HFFc6 (cell line): ENCODE measurements around the gene OCRL. TPM values are rescaled to one million over a fixed set of nuclear protein-coding genes. Genes with fewer than 3 reads are reported as not detected.
A peak's percentile ranks its signal among the peaks of the same experiment; 100 is the strongest.

Experiments used
- DNase-seq: peaks from one replicate; pipeline ENCODE4 v3.0.0-alpha.2; 2018
- H3K27ac Mint-ChIP-seq: 2 replicates; pipeline ENCODE4 v1.8.0; 2020; ENCODE audit warnings: mild to moderate bottlenecking, mixed read lengths
- H3K27me3 Mint-ChIP-seq: 2 replicates; pipeline ENCODE4 v1.8.0; 2021; ENCODE audit warnings: mild to moderate bottlenecking, moderate library complexity, mixed read lengths; ENCODE audit not compliant: insufficient read depth
- H3K36me3 Mint-ChIP-seq: 2 replicates; pipeline ENCODE4 v1.8.0; 2021; ENCODE audit warnings: low read depth, mixed read lengths
- H3K4me1 Mint-ChIP-seq: 2 replicates; pipeline ENCODE4 v1.8.0; 2020; ENCODE audit warnings: low read depth, mixed read lengths
- H3K4me3 Mint-ChIP-seq: 2 replicates; pipeline ENCODE4 v1.8.0; 2020; ENCODE audit warnings: mild to moderate bottlenecking, moderate library complexity, mixed read lengths
- H3K9me3 Mint-ChIP-seq: 2 replicates; pipeline ENCODE4 v1.8.0; 2020; ENCODE audit warnings: mild to moderate bottlenecking, mixed read lengths
- total RNA-seq, 6 experiments: library from RNA; stranded (reverse); fragmentation: NEBNext Ultra II Directional; extraction: Animal tissue kit (Norgen Biotek cat#: 25700); gene quantifications; 2 replicates in 1 of 6; 3 replicates in 5 of 6; pipeline ENCODE4 v1.2.3, GENCODE V29; 2021
- TF ChIP-seq, protein P1 (sequence below): fragments of 200-600 bp; sonication (generic); IDR thresholded peaks from 2 replicates; pipeline ENCODE4 v1.5.0; 2021; ENCODE audit warnings: antibody characterized with exemption, mild to moderate bottlenecking

Gene OCRL
- total RNA-seq, 6 experiments from 2014 or later: 28.5 to 35.2 (median 30.5) TPM

- no peak for DNase-seq
- no peaks in the 10 kb centered on the region for H3K36me3 Mint-ChIP-seq
- no peaks in the 10 kb centered on the region for H3K9me3 Mint-ChIP-seq
- TF ChIP-seq, protein P1, sequence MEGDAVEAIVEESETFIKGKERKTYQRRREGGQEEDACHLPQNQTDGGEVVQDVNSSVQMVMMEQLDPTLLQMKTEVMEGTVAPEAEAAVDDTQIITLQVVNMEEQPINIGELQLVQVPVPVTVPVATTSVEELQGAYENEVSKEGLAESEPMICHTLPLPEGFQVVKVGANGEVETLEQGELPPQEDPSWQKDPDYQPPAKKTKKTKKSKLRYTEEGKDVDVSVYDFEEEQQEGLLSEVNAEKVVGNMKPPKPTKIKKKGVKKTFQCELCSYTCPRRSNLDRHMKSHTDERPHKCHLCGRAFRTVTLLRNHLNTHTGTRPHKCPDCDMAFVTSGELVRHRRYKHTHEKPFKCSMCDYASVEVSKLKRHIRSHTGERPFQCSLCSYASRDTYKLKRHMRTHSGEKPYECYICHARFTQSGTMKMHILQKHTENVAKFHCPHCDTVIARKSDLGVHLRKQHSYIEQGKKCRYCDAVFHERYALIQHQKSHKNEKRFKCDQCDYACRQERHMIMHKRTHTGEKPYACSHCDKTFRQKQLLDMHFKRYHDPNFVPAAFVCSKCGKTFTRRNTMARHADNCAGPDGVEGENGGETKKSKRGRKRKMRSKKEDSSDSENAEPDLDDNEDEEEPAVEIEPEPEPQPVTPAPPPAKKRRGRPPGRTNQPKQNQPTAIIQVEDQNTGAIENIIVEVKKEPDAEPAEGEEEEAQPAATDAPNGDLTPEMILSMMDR: no peak
- no peak overlapping the region for H3K27ac Mint-ChIP-seq
- H3K27me3 Mint-ChIP-seq: no peaks in the 10 kb centered on the region; the same call in 1 of the 2 replicates
- H3K4me3 Mint-ChIP-seq: no peak overlapping the region
- peaks cover 23% of the 10 kb centered on the region for H3K4me1 Mint-ChIP-seq
Observed at GRCh38 chrX:129608496-129608895, 68.4 kb downstream of the OCRL start.

- H3K27me3 Mint-ChIP-seq: no peaks in the 10 kb centered on the region; the same call in 1 of the 2 replicates
- DNase-seq: no peak
- no peak overlapping the region for H3K4me3 Mint-ChIP-seq
- H3K9me3 Mint-ChIP-seq: no peaks in the 10 kb centered on the region
- H3K36me3 Mint-ChIP-seq: no peaks in the 10 kb centered on the region
- no peak overlapping the region for H3K27ac Mint-ChIP-seq
- peaks cover 14% of the 10 kb centered on the region; the same call in 1 of the 2 replicates for H3K4me1 Mint-ChIP-seq
- TF ChIP-seq, protein P1: 0 out of 2 replicates have a peak, but pooled peaks have one; percentile 14
Observed at GRCh38 chrX:129609395-129609794, 69.3 kb downstream of the OCRL start.

GRCh38 chrX:129612396-129612795, 72.3 kb downstream of the OCRL start:
- TF ChIP-seq, protein P1: no peak
- H3K9me3 Mint-ChIP-seq: no peaks in the 10 kb centered on the region
- H3K36me3 Mint-ChIP-seq: no peaks in the 10 kb centered on the region
- peaks cover 1% of the 10 kb centered on the region for H3K27me3 Mint-ChIP-seq
- no peak overlapping the region for H3K4me3 Mint-ChIP-seq
- no peaks in the 10 kb centered on the region for H3K4me1 Mint-ChIP-seq
- no peak overlapping the region for H3K27ac Mint-ChIP-seq
- no peak for DNase-seq

DNA sequence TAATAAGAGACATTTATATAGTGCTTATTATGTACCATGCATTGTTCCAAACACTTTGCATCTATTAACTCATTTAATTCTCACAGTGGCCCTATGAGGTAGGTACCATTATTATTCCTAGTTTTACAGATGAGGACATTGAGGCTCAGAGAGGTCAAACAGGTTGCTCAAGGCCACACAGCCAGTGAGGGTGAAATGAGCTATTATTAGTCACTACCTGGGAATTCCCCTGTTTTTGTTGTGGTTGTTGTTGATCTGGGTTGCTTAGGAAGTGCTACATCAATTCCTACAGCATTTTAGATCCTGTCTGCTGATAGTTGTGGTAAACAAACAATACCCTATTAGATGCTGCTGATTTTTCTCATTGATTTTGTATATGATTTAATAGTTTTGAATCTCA, 73.5 kb downstream of the OCRL start:
- no peaks in the 10 kb centered on the region for H3K36me3 Mint-ChIP-seq
- no peak overlapping the region for H3K27ac Mint-ChIP-seq
- H3K4me3 Mint-ChIP-seq: no peak overlapping the region
- peaks cover 4% of the 10 kb centered on the region for H3K27me3 Mint-ChIP-seq
- TF ChIP-seq, protein P1: no peak
- H3K9me3 Mint-ChIP-seq: no peaks in the 10 kb centered on the region
- H3K4me1 Mint-ChIP-seq: no peaks in the 10 kb centered on the region
- no peak for DNase-seq

DNA sequence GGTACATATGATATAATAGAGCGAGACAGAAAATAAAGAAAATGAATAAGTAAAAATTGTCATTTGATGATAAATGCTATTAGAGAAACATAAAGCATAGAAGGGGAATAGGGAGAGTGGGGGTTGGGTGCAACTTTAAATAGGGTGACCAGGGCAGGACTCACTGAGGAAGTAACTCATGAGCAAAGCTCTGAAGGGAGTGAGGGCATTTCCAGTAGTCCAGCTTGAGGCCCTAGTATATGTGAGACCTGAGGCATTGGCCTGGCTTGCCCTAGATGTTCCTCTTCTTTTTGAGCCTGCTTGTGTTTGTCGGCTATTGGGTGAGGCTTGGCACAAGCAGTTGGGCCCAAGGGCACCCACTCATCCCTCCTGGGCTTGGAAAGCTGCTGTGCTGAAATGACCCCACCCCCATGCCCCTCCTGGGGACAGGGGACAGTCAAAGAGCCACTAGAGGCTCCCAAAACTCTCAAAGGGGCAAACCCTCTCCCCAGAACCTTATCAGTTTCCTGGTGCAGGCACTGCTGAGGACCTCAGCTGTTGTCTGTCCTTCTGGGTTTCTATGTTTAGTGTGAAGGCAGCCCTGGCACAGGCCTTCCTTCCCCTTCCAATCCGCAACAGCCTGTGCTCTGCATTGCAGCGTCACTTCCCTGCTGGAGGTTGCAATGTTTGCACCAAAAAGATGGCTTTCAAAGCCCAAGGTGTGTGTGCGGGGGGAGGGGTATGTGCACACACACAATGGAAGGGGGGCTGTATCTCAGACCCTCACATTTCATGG, 74.6 kb downstream of the OCRL start:
- TF ChIP-seq, protein P1: no peak
- Mint-ChIP-seq H3K27ac (no peak overlapping the region), H3K4me3 (no peak overlapping the region), H3K27me3 (peaks cover 6% of the 10 kb centered on the region), H3K9me3 (no peaks in the 10 kb centered on the region), H3K4me1 (no peaks in the 10 kb centered on the region), H3K36me3 (no peaks in the 10 kb centered on the region)
- DNase-seq: no peak
